ENCODE data around the gene NACC1. TPM values are rescaled to one million over a fixed set of nuclear protein-coding genes. Genes with fewer than 3 reads are reported as not detected.
A peak's percentile ranks its signal among the peaks of the same experiment; 100 is the strongest.

NACC1 gene
- total RNA-seq, 1 donor: 53.9 TPM

DNA sequence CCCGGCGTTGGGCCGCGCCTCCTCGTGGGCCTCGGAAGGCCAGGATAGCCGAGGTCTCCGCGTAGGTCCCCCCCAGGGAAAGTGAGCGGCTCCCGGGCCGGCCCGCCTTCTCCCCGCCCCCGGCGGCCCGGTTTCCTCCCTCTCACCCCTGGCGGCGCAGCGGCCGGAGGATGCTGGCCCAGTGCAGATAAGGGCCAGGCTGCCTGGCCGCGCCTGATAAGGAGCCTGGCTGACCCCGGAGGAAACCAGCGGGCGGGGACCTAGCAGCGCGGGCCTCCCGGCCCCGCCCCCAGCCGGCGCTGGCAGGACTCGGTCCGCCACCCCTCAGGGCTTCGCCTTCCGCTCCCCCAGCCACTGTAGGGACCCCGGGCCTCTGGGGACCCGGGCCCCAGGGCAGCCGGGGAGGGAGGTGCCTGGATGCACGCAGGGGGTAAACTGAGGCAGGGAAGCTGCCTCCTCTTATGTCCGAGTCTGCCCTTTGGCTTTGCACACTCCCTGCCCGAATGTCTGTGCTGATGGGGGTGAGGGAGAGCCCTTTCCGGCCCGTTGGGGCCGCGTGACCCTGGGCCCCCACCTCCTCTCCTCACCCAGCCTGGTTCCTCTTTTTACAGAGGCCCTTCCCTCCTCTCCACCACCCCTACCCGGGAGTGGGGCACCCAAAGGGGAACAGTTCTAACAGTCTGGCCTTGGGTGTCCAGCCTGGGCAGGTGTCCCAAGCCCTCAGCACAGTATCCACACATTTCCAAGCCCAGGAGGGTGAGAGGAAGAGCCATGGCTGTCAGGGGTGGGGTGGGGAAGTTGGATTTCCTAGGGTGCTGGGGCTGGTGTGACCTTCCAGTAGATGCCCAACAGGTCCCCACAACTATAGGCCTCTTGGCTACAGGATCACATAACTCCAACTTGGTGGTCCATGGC, 15.1 kb upstream of the NACC1 start, which contains the start of gene LYL1:
Gene LYL1, minus strand, starts transcription at position 193 of the 915 bp plus-strand sequence. CDS start 1,687 bp downstream, outside the sequence.
- peaks cover 7% of the 10 kb centered on the region for H3K36me3 ChIP-seq (ENCODE audit: insufficient read depth, low read length)
- TF ChIP-seq, protein P1, sequence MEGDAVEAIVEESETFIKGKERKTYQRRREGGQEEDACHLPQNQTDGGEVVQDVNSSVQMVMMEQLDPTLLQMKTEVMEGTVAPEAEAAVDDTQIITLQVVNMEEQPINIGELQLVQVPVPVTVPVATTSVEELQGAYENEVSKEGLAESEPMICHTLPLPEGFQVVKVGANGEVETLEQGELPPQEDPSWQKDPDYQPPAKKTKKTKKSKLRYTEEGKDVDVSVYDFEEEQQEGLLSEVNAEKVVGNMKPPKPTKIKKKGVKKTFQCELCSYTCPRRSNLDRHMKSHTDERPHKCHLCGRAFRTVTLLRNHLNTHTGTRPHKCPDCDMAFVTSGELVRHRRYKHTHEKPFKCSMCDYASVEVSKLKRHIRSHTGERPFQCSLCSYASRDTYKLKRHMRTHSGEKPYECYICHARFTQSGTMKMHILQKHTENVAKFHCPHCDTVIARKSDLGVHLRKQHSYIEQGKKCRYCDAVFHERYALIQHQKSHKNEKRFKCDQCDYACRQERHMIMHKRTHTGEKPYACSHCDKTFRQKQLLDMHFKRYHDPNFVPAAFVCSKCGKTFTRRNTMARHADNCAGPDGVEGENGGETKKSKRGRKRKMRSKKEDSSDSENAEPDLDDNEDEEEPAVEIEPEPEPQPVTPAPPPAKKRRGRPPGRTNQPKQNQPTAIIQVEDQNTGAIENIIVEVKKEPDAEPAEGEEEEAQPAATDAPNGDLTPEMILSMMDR (IDR thresholded peaks at IDR 0.05; ENCODE audit: extremely low read depth, low read depth, low read length): no peak

DNA sequence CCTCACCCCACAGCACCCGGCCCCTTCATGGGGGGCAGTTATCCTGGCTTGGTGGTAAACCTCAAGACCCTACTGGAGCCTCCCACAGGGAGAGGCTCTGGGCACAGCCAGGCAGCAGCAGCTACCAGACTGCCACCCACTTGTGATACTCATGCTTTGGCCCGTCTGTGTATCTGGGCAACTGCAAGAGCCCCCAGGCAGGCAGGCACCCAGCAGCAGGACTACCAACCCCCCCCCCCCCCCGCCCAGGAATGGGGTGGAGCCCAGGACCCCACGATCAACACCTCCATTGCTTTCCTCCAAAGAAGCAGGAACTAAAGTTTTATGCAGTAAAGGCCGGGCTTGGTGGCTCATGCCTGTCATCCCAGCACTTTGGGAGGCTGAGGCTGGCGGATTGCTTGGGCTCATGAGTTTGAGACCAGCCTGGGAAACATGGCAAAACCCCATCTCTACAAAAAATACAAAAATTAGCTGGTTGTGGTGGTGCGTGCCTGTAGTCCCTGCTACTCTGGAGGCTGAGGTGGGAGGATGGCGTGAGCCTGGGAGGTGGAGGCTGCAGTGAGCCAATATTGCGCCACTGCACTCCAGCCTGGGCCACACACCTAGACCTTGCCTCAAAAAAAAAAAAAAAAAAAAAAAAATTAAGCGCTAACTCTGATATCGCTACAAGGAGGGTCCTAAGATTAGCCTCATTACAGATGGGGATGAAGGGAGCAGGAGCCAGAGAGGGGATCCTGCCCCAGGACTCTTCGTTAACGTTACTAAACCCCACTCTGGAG, 14.3 kb upstream of the NACC1 start:
- H3K27ac ChIP-seq (ENCODE audit: low read depth, low read length): no peak overlapping the region
- H3K9me3 ChIP-seq (ENCODE audit: low read depth, low read length): no peaks in the 10 kb centered on the region
- H3K4me3 ChIP-seq (ENCODE audit: insufficient read depth, low read length): no peak overlapping the region
- peaks cover 7% of the 10 kb centered on the region for H3K36me3 ChIP-seq (ENCODE audit: insufficient read depth, low read length)
- H3K4me2 ChIP-seq (ENCODE audit: insufficient read depth, low read length): no peak overlapping the region
- TF ChIP-seq, protein P1 (IDR thresholded peaks at IDR 0.05; ENCODE audit: extremely low read depth, low read depth, low read length): no peak
- no peak for DNase-seq (ENCODE audit: insufficient read length, low spot score, missing footprints)
- peaks cover 7% of the 10 kb centered on the region for H4K20me1 ChIP-seq (ENCODE audit: insufficient read depth, low read length)
- H2AFZ ChIP-seq (ENCODE audit: low read length): no peak overlapping the region
- H3K4me1 ChIP-seq (ENCODE audit: insufficient read depth, low read length): peaks cover 10% of the 10 kb centered on the region
- H3K79me2 ChIP-seq (ENCODE audit: insufficient read depth, low read length): no peaks in the 10 kb centered on the region
- no peaks in the 10 kb centered on the region for H3K27me3 ChIP-seq (ENCODE audit: insufficient read depth, low read length)

More for the DNA sequence above, 15.1 kb upstream of the NACC1 start, which contains the start of gene LYL1:
- Histone ChIP-seq H2AFZ (ENCODE audit: low read length) (no peak within 1 kb of the TSS), H3K79me2 (ENCODE audit: insufficient read depth, low read length) (no peaks in the 10 kb centered on the region), H3K27me3 (ENCODE audit: insufficient read depth, low read length) (no peaks in the 10 kb centered on the region), H3K4me2 (ENCODE audit: insufficient read depth, low read length) (peak within 1 kb of the TSS; percentile 54), H4K20me1 (ENCODE audit: insufficient read depth, low read length) (peaks cover 7% of the 10 kb centered on the region), H3K27ac (ENCODE audit: low read depth, low read length) (peak within 1 kb of the TSS; percentile 45), H3K4me3 (ENCODE audit: insufficient read depth, low read length) (peak within 1 kb of the TSS; percentile 61), H3K4me1 (ENCODE audit: insufficient read depth, low read length) (peaks cover 10% of the 10 kb centered on the region), H3K9me3 (ENCODE audit: low read depth, low read length) (no peaks in the 10 kb centered on the region)
- DNase-seq (ENCODE audit: insufficient read length, low spot score, missing footprints): peak; percentile 98

DNA sequence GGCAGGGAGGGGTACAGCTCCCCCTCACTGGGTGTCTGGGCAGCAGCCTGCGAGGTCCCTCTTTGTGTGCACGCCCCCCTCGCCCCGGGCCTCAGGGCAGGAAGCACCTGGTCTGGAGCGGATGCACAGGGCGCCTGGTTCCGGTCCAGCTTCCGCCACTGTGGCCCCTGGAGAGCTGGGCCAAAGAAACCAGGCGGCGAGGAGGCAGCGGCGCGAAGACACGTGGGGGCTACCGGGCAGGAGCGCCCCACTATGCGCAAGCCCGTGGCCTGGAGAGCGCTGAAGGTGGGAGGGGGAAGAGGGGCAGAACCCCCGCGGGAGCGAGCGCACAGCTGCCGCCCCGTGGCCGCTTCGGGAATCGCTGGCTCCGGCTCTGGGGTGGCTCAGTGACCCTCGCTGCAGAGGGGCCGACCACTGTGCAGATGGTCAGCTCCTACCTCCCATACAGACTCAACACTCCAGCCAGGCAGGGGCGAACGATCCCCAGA, 13.7 kb upstream of the NACC1 start:
- TF ChIP-seq, protein P1 (IDR thresholded peaks at IDR 0.05; ENCODE audit: extremely low read depth, low read depth, low read length): peak; percentile 58
- Histone ChIP-seq H2AFZ (ENCODE audit: low read length) (no peak overlapping the region), H4K20me1 (ENCODE audit: insufficient read depth, low read length) (peaks cover 4% of the 10 kb centered on the region), H3K36me3 (ENCODE audit: insufficient read depth, low read length) (peaks cover 13% of the 10 kb centered on the region), H3K4me1 (ENCODE audit: insufficient read depth, low read length) (peaks cover 10% of the 10 kb centered on the region), H3K4me2 (ENCODE audit: insufficient read depth, low read length) (no peak overlapping the region), H3K79me2 (ENCODE audit: insufficient read depth, low read length) (no peaks in the 10 kb centered on the region), H3K4me3 (ENCODE audit: insufficient read depth, low read length) (no peak overlapping the region), H3K27me3 (ENCODE audit: insufficient read depth, low read length) (no peaks in the 10 kb centered on the region), H3K9me3 (ENCODE audit: low read depth, low read length) (no peaks in the 10 kb centered on the region), H3K27ac (ENCODE audit: low read depth, low read length) (no peak overlapping the region)
- peak; percentile 94 for DNase-seq (ENCODE audit: insufficient read length, low spot score, missing footprints)

Measured in osteoblast (primary cell).